Activated T-helper 1 cell treated with Interleukin-2 at 50 U/mL for 16 hours (primary cell): ENCODE data around the gene CD52.

Source experiments
- DNase-seq: peaks from one replicate; pipeline ENCODE4 v3.0.0-alpha.2; 2020; ENCODE audit warnings: low read depth

Gene CD52

DNA sequence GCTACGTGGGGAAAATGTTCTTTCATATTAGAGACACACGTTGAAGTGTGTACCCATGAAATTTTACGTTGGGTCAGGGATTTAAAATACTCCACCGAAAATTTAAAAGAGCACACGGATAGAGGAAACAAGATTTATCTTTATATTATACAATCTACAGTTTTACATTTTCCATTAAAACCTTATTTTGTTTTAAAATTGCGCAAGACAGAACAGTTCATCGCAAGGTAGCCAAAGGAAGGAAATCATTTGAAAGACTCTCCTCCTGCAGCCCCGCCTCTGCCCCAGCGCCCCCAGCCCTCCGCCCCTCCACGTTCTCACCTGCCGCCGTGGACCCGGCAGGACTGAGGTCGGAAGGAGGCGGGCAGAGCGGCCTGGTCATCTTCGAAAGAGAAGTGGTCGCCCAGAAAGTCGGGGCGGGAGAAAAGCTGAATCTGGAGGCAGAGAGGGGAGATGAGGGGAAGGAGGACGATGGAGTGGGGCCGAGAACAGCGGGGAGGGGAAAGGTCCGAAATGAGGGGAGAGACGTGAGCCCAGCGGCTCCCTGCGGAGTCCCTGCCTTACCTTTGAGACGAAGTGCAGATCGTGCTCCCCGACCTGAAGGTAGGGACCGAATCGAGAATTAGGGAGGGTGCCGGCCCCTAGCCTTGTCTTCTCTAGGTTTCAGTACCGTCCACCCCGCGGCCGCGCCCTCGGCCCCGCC is 18.2 kb downstream of the CD52 start:
- DNase-seq, result no peak

GRCh38 chr1:26336477-26337205 is 18.9 kb downstream of the CD52 start:
- DNase-seq, result peak; percentile 82

DNA sequence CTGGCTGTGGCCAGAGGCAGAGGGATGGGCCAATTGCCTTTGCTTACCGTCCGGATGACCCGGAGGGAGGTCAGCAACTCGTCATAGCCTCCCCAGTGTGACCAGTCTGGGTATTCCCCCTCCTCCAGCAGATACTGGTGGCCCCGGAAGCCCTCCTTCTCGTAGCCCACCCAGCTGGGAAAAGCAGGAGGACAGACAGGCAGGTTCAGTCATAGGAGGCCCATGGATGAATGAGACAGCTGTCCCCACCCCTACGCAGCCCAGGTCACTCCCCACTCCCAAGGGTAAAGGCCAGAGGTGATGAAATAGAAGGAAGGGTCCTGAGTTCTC is 19.4 kb downstream of the CD52 start:
- DNase-seq, result no peak

- no peak for DNase-seq
Observed at GRCh38 chr1:26337625-26338024, 19.9 kb downstream of the CD52 start.

- no peak for DNase-seq
Observed at GRCh38 chr1:26338670-26339069, 20.9 kb downstream of the CD52 start.

DNA sequence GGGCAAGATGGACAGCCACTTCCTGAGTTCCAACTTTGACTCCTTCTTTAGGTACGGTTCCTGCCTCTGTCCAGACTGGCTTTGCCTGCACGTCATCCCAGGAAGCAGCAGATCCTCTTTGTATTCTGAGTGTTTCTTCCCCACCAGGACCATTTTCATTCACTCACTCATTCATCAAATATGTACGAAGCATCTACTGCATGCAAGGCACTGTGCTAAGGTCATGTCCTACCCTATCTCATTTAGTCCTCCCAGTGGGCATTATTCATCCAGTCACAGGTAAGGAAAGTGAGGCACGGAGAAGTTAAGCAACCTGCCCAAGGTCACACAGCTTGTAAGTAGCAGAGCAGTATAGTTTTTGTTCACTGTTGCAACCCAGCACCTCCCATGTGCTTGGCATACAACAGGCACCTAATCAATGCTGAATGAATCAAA is 22.3 kb downstream of the CD52 start:
- no peak for DNase-seq

DNA sequence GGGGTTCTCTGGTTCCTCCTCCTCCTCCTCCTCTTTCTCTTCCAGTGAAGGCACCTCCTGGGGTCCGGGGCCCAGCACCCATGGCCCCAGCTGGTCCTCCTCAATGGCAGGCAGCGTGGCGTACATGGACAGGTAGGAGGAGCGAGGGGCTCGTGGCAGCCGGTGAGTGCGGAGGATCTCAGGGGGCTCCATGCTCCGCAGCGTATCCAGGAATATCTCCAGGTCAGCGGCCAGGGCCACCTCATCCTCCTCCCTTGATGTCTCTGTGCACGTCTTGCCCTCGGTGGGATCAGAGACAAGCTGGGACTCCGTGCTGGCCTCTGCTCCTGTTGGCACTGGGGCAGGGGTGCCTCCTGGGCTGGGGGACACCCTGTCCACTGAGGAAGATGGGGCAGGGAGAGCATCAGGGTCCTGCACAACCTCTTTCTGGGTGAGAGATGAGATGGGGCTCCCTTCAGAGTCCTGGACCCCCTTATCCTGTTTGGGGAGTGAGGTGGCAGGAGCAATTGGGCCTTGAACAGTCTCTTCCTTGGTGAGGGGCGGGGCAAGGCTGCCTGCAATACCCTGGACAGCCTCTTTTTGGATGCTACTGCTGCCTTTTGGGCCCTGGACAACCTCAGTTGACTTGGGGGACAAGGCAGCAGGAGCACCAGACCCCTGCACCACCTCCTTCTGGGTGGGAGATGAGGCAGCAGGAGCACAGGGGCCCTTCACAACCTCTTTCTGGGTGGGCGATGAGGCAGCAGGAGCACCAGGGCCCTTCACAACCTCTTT is 26.6 kb downstream of the CD52 start:
- no peak for DNase-seq

GRCh38 chr1:26345718-26346117 is 28.0 kb downstream of the CD52 start:
- DNase-seq, result no peak

DNA sequence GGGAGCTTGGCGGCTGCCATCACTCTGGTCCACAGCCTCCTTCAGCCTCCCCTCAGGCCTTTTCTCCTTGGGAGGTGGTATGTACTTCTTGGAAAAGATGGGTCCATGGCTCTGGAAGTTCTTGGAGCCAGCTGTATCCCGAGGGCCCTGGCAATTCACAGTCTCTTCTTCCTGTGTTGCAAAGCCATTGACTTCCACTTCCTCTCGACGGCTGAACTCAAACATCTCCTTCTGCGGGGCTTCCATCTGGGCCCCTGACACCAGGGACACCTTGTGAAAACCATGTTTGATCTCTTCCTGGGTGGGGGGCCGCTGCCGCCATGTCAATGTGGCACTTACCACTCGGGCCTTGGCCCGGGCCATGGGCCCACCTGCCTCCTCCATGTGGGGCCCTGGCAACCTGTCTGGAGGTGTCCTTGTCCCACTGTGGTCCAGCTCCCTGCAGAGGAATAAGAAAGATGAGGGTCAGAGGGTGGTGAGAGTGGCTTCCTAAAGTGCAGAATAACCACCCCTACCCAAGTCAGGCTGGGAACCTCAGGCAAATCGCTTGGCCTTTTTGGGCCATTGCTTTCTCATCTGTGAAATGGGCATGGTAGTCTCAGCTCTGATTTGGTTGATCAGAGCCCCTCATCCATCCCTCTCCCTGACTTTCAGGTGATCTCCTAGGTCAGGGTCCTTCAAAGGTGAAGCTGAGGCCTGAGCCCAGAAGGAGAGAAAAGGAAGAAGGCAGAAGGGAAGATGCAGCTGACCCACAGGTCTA is 28.7 kb downstream of the CD52 start:
- DNase-seq, result no peak

- DNase-seq, result no peak
Observed at GRCh38 chr1:26349188-26349876, 31.6 kb downstream of the CD52 start.

GRCh38 chr1:26349877-26350244 is 32.1 kb downstream of the CD52 start:
- no peak for DNase-seq

- DNase-seq, result no peak
Observed at GRCh38 chr1:26350343-26350700, 32.6 kb downstream of the CD52 start.

DNA sequence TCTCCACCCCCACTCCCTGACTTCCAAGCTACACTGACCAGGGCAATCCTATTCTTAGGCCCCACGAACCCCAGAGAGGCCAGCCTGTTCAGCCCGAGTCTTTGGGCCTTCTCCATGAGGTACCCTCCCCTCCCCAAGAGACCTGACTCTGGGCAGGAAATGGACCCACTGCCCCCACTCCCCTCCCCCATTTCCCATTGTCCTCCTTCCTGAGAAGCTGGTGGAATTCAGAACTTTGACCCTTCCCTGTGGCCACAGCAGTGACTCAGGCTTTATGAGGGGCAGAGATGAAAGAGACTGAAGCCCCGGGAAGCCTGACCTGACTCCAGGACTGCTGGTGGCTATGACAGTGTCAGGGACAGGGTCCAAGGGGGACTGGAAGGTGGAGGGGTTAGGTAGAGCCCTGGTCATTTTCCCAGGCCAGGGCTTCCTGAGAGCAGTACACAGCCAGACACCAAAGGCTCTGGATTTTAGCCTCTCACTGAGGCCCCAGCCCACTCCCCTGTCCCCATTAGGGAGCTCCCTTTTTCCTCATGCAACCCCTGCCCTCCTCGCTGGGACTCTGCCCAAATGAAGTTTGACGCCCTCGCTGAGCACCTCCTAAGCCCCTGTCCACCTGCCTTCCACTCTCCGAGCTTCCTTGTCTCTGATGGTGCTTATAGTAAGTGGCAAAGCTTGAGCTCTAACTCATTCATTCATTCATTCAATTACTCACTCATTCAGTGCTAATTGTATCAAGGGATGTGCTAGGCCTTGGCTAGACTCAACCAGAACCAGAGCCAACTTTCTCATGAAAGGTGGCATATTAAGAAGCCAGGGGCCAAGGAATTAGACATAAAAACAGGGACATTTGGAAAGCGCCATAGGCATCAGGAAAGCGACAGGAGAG is 33.2 kb downstream of the CD52 start:
- no peak for DNase-seq

- no peak for DNase-seq
Observed at GRCh38 chr1:26351590-26352337, 34.0 kb downstream of the CD52 start.

DNA sequence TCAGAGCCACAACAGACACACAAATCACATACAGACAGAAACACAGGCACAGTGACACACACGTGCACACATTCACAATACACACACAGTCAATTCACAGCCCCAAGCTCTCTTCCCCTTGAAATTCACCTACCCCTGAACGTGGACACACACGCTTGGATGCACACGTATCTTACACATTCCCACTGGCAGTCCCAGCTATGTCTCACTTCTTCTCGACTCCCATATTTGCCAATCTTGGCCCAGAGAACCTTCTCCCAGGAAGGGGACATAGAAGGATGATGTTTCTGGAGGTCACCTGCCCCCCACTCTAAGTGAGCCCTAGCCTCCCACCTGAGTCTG is 34.6 kb downstream of the CD52 start:
- no peak for DNase-seq

GRCh38 chr1:26353210-26353859 is 35.6 kb downstream of the CD52 start:
- no peak for DNase-seq

DNA sequence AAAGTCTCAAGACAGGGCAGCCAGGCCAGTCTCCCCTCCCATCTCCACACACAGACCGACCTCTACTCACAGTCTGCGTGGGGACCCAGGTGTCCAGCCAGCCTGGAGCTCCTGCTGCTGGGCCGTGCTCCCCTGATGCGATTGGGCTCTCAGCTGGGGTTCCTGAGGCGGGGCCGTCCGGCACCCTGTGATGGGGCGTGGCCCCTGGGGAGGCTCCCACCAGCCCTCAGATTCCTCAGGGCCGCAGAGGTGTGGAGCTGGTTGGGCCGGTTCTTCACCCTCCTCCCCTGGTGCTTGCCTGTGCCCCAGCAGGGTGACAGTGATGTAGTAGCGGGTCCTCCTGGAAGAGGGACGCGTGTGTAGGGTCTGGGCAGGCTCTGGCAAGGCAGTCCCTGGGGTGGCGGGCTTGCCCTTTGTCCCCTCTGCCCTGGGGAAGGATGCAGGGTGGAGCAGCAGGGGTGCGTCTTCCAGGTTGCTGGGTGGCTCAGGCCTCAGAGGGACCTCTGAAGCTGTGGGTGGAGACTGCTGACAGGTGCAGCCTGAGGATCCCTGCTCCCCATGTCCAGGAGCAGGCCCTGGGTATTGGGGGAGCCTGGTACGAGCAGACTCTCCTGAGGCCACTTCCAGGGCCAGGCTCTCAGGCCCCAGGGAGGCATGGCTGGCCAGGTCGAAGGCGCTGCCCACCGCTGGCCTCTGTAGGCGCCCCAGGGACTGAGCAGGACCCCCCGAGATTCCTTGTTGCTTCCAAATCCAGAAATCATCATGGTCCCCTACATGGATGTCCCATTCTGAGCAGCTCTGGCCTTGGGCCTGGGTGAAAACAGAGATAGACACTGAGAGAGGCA is 36.4 kb downstream of the CD52 start, which contains the start of gene CRYBG2:
TSS of gene CRYBG2 (minus strand) at position 155 of the 845 bp plus-strand sequence. CDS start 7,473 bp downstream, outside the sequence.
- DNase-seq, result no peak

DNA sequence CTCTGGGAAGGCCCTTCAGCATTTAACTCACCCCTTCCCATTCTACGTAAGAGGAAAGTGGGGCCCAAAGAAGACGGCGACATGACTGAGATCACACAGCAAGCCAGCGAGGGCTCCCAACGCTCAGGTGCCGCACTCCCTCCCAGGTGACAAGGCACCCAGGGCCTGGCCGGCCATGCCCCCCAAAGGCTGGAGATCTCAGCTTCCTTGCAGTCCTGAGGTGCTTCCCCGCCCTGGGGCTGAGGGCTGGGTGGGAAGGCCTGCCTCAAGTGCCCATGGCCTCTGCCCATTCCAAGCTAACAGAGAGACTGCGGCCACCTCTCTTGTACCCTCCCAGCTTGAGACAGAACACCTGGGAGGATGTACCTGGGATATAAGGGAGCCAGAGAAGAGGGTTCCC is 37.2 kb downstream of the CD52 start:
- DNase-seq, result no peak

DNA sequence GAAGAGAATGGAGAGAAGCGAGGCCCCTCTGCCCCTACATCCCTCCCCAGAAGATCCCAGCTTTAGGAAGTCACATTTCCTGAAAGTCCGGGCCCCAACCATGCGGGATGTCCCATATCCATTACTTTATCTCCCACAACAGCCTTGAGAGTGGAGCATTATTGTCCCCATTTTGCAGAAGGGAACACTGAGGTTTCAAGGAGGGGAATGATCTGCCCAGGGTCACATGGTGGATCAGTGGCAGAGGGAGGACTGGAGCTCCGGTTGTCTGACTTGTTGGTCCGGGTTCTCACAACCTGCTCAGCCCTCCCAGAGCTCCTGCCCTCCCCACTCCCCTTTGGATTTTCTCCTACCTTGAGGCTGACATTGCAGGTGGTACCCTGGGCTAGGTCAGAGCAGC is 38.3 kb downstream of the CD52 start:
- DNase-seq, result no peak
